Central memory CD8-positive, alpha-beta T cell (primary cell): Measurements from ENCODE around the gene HMGCR.

Experiments used
- ATAC-seq: fragments of 150-1000 bp; cut with Tn5 transposase; replicated peaks from 2 replicates; pipeline ENCODE4 v1.10.0; 2022; ENCODE audit warnings: mild to moderate bottlenecking, moderate FRiP score, moderate number of reproducible peaks; ENCODE audit not compliant: poor library complexity, severe bottlenecking; ENCODE audit errors: extremely low read depth
- DNase-seq, 2 donors: peaks; one replicate each; pipeline ENCODE4 v3.0.0; 2021; ENCODE audit warnings: low spot score in 2 of 2
- H3K27ac Mint-ChIP-seq: one replicate; pipeline ENCODE4 v1.8.0; 2022; ENCODE audit warnings: low read depth, mild to moderate bottlenecking, moderate library complexity, mixed read lengths
- H3K27me3 Mint-ChIP-seq: one replicate; pipeline ENCODE4 v1.8.0; 2022; ENCODE audit warnings: mixed read lengths
- H3K36me3 Mint-ChIP-seq: one replicate; pipeline ENCODE4 v1.8.0; 2022; ENCODE audit warnings: mild to moderate bottlenecking, moderate library complexity, mixed read lengths; ENCODE audit not compliant: insufficient read depth
- H3K4me1 Mint-ChIP-seq: one replicate; pipeline ENCODE4 v1.8.0; 2022; ENCODE audit warnings: mixed read lengths
- H3K4me3 Mint-ChIP-seq: one replicate; pipeline ENCODE4 v1.8.0; 2022; ENCODE audit warnings: mild to moderate bottlenecking, moderate library complexity, mixed read lengths
- H3K9me3 Mint-ChIP-seq: one replicate; pipeline ENCODE4 v1.8.0; 2022; ENCODE audit warnings: mixed read lengths

HMGCR gene

GRCh38 chr5:75367401-75367800 lies 30.4 kb downstream of the HMGCR start:
- Mint-ChIP-seq H3K36me3 (peaks cover 7% of the 10 kb centered on the region), H3K9me3 (no peaks in the 10 kb centered on the region), H3K27ac (no peak overlapping the region), H3K4me3 (no peak overlapping the region), H3K4me1 (no peaks in the 10 kb centered on the region), H3K27me3 (no peaks in the 10 kb centered on the region)
- ATAC-seq (no peak), DNase-seq (no peak)

- Mint-ChIP-seq H3K27ac (no peak overlapping the region), H3K9me3 (no peaks in the 10 kb centered on the region), H3K27me3 (no peaks in the 10 kb centered on the region), H3K4me3 (no peak overlapping the region), H3K36me3 (peaks cover 5% of the 10 kb centered on the region), H3K4me1 (no peaks in the 10 kb centered on the region)
- DNase-seq (no peak), ATAC-seq (no peak)
Measured at GRCh38 chr5:75368391-75368790, 31.4 kb downstream of the HMGCR start.

GRCh38 chr5:75373862-75374261 lies 36.8 kb downstream of the HMGCR start:
- H3K27me3 Mint-ChIP-seq, result no peaks in the 10 kb centered on the region
- H3K4me1 Mint-ChIP-seq, result no peaks in the 10 kb centered on the region
- no peak for DNase-seq
- H3K9me3 Mint-ChIP-seq, result no peaks in the 10 kb centered on the region
- ATAC-seq, result no peak
- H3K4me3 Mint-ChIP-seq, result no peak overlapping the region
- no peak overlapping the region for H3K27ac Mint-ChIP-seq
- peaks cover 18% of the 10 kb centered on the region for H3K36me3 Mint-ChIP-seq

GRCh38 chr5:75374394-75374814 lies 37.4 kb downstream of the HMGCR start:
- no peak for ATAC-seq
- Mint-ChIP-seq H3K9me3 (no peaks in the 10 kb centered on the region), H3K4me1 (no peaks in the 10 kb centered on the region), H3K27ac (no peak overlapping the region), H3K4me3 (no peak overlapping the region), H3K27me3 (no peaks in the 10 kb centered on the region), H3K36me3 (peaks cover 19% of the 10 kb centered on the region)
- no peak for DNase-seq

GRCh38 chr5:75375414-75375813 lies 38.4 kb downstream of the HMGCR start:
- Mint-ChIP-seq H3K9me3 (no peaks in the 10 kb centered on the region), H3K4me3 (no peak overlapping the region), H3K27me3 (no peaks in the 10 kb centered on the region), H3K27ac (no peak overlapping the region), H3K36me3 (peaks cover 28% of the 10 kb centered on the region), H3K4me1 (no peaks in the 10 kb centered on the region)
- DNase-seq, result no peak
- no peak for ATAC-seq

GRCh38 chr5:75380099-75380498 lies 43.1 kb downstream of the HMGCR start:
- no peak overlapping the region for H3K27ac Mint-ChIP-seq
- H3K36me3 Mint-ChIP-seq, result peaks cover 30% of the 10 kb centered on the region
- H3K9me3 Mint-ChIP-seq, result no peaks in the 10 kb centered on the region
- H3K4me1 Mint-ChIP-seq, result no peaks in the 10 kb centered on the region
- H3K4me3 Mint-ChIP-seq, result no peak overlapping the region
- DNase-seq, result no peak
- no peak for ATAC-seq
- H3K27me3 Mint-ChIP-seq, result no peaks in the 10 kb centered on the region

- Mint-ChIP-seq H3K27ac (no peak overlapping the region), H3K9me3 (no peaks in the 10 kb centered on the region), H3K4me1 (no peaks in the 10 kb centered on the region), H3K4me3 (no peak overlapping the region), H3K27me3 (no peaks in the 10 kb centered on the region), H3K36me3 (peaks cover 24% of the 10 kb centered on the region)
- ATAC-seq (no peak), DNase-seq (no peak)
Measured at GRCh38 chr5:75381456-75381855, 44.4 kb downstream of the HMGCR start.

- H3K9me3 Mint-ChIP-seq, result no peaks in the 10 kb centered on the region
- no peak overlapping the region for H3K27ac Mint-ChIP-seq
- no peak overlapping the region for H3K4me3 Mint-ChIP-seq
- H3K4me1 Mint-ChIP-seq, result no peaks in the 10 kb centered on the region
- H3K36me3 Mint-ChIP-seq, result peaks cover 28% of the 10 kb centered on the region
- DNase-seq (no peak), ATAC-seq (no peak)
- H3K27me3 Mint-ChIP-seq, result no peaks in the 10 kb centered on the region
Measured at GRCh38 chr5:75384218-75384617, 47.2 kb downstream of the HMGCR start.

GRCh38 chr5:75387806-75388205 lies 50.8 kb downstream of the HMGCR start:
- Mint-ChIP-seq H3K27me3 (no peaks in the 10 kb centered on the region), H3K36me3 (peaks cover 8% of the 10 kb centered on the region), H3K27ac (no peak overlapping the region), H3K4me3 (no peak overlapping the region), H3K4me1 (peaks cover 6% of the 10 kb centered on the region), H3K9me3 (no peaks in the 10 kb centered on the region)
- DNase-seq, result no peak
- ATAC-seq, result no peak

- no peak for DNase-seq
- no peak for ATAC-seq
- Mint-ChIP-seq H3K4me1 (peaks cover 6% of the 10 kb centered on the region), H3K4me3 (no peak overlapping the region), H3K27ac (no peak overlapping the region), H3K36me3 (peaks cover 7% of the 10 kb centered on the region), H3K27me3 (no peaks in the 10 kb centered on the region), H3K9me3 (no peaks in the 10 kb centered on the region)
Measured at GRCh38 chr5:75389430-75389829, 52.4 kb downstream of the HMGCR start.

- no peak for DNase-seq
Measured at GRCh38 chr5:75395277-75395676, 58.3 kb downstream of the HMGCR start.

GRCh38 chr5:75405296-75405695 lies 68.3 kb downstream of the HMGCR start:
- Mint-ChIP-seq H3K27ac (no peak overlapping the region), H3K27me3 (no peaks in the 10 kb centered on the region), H3K4me3 (no peak overlapping the region), H3K36me3 (peaks cover 21% of the 10 kb centered on the region), H3K4me1 (no peaks in the 10 kb centered on the region), H3K9me3 (no peaks in the 10 kb centered on the region)
- DNase-seq, result no peak
- no peak for ATAC-seq

More at GRCh38 chr5:75395277-75395676, 58.3 kb downstream of the HMGCR start:
- Mint-ChIP-seq H3K36me3 (peaks cover 11% of the 10 kb centered on the region), H3K4me3 (no peak overlapping the region), H3K27me3 (no peaks in the 10 kb centered on the region), H3K27ac (no peak overlapping the region), H3K9me3 (no peaks in the 10 kb centered on the region), H3K4me1 (no peaks in the 10 kb centered on the region)
- no peak for ATAC-seq
